Measurements from ENCODE around the gene BCL2.

Gene BCL2

GRCh38 chr18:63177919-63178821 is 141.4 kb downstream of the BCL2 start:
- no peak for DNase-seq

- DNase-seq, result no peak
Measured at GRCh38 chr18:63177259-63177658, 142.3 kb downstream of the BCL2 start.

DNA sequence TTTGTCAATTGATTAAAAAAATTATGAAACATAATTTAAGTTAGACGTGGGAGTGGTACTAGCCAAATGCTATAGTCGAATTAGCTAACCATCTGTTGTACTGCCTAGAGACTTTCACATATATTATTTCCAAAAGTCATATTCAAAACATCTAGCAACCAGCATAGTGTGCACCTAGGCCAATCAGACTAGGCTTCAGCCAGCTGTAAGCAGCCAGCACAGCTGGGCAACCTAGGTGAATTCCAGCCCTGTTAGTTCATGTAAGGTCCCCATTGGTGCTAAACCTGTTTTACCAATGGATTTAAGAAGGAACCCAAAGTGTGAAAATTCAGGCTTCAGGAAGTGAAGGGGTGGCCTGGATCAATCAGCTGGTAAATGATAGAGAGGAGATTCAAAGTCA is 144.3 kb downstream of the BCL2 start:
- DNase-seq, result no peak

- DNase-seq, result no peak
Measured at GRCh38 chr18:63173983-63174382, 145.6 kb downstream of the BCL2 start.

- DNase-seq, result no peak
Measured at GRCh38 chr18:63169853-63170252, 149.7 kb downstream of the BCL2 start.

GRCh38 chr18:63168287-63168686 is 151.3 kb downstream of the BCL2 start:
- DNase-seq, result no peak

DNA sequence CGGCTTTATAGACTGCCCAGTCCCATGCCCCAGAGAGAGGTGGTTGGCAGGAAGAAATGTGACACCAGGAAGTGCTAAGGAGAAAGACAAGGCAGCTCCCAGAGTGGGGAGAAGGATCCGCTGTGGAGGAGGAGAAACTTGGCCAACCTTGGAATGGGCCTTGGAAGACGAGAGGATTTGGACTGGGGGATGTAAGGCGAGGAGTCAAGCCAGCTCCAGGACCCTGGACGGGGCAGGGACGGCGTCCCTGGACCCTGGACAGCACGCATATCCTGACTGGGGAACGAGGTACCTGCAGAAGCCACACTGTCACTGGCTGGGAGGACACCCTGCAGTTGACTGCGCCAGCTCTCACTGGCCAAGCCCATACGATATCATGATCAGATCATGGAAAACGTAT is 153.4 kb downstream of the BCL2 start:
- no peak for DNase-seq

GRCh38 chr18:63164396-63164795 is 155.2 kb downstream of the BCL2 start:
- DNase-seq, result no peak

DNA sequence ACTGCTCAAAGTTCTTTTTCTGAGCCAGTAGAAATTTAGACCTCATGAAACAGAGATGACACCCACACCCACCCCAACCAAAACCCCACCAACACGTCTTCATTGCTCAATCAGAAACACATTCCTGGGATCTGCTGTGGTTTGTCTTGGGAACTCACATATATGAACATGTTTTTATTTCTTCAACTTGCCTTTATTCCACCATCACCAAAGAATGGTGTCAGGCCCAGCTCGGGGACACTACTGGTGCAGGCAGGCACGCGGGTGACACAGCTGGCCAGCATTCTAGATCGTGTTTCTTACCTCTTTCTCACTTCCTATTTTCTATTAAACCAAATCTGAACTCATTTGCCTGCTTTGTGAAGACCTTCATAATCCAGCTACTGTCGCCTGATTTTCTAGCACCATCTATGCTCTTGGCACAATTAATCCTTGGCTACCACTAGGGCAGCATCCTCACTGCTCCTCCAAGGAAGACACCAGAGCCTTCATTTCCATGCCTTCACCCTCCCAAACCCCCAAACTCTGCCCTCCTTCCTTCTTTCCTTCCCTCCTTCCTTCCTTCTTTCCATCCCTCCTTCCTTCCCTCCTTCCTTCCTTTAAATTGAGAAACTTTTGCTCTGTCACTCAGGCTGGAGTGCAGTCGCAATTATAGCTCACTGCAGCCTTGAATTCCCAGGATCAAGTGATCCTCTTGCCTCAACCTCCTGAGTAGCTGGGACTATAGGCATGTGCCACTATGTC is 157.1 kb downstream of the BCL2 start:
- DNase-seq, result no peak

- no peak for DNase-seq
Measured at GRCh38 chr18:63161761-63162195, 157.8 kb downstream of the BCL2 start.

DNA sequence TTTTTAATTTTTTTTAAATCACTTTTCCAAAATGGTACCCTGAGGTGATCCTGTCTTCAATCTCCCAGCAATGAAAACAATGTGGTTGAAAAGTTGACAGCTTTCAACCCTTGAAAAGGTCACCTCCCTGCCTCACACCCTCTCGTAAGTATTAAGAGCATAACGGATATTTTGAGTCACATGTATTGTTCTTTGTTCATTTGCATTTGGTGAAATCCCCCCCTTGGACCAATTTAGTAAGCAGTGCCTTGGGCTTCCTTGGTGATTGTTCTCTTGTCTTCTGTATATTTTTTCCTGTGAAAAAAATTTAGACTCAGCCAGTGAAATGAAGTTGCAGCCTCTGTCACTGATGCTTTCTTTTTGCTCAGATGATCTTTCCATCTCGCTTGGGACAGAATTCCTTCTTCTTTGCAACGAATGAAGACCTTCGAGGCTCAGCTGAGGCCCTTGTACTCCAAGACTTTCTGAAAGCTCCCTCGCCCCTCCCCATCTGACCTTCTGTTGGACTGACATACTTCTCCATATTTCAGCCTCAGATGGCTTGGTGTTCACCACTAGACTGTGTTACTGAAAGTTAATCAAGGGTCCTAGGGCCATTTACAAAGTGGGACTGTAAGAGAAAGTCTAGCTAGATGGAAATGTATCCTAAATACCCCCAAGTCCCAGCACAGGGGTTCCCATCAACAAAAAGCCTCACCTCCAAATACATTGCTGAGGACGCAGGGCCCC is 158.4 kb downstream of the BCL2 start:
- no peak for DNase-seq

DNA sequence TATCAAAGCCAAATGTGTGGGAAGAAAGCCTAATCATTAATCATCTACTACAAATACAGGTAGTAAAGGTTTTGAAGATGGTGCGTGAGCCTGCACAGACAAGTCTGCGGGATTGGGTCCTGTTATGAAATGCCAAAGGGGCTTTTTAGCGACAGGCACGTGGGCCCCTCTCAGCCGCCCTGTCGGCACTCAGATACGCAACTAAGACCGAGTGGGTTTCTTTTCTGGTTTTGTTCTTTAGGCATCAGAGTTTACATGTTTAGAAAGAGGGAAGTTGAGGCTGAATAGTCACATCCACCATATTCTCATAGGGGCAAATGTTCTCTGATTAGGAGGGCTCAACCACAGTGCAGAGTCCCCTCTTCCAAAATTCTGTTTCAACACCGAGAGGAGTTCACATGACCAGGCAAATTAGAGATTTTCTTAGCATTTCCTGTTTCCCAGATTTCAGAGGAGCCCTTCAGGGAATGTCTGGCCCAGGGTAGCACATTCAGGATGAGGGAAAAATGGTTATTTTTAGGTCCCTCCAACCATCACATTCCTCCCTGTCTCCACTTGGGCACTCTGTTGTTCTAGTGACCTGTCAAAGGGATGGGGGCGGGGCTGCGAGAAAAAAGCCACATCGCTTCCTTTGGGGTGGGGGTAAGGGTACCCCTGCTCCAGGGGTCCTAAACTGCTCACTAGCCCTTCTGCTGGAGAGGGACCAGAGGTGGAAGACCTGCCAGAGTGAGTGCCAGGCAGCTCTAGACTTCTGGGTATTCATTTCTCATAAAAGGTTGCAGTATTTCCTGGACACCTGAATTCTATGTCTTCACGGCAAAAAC is 159.2 kb downstream of the BCL2 start:
- DNase-seq, result no peak

GRCh38 chr18:63159590-63159989 is 160.0 kb downstream of the BCL2 start:
- DNase-seq, result no peak

DNA sequence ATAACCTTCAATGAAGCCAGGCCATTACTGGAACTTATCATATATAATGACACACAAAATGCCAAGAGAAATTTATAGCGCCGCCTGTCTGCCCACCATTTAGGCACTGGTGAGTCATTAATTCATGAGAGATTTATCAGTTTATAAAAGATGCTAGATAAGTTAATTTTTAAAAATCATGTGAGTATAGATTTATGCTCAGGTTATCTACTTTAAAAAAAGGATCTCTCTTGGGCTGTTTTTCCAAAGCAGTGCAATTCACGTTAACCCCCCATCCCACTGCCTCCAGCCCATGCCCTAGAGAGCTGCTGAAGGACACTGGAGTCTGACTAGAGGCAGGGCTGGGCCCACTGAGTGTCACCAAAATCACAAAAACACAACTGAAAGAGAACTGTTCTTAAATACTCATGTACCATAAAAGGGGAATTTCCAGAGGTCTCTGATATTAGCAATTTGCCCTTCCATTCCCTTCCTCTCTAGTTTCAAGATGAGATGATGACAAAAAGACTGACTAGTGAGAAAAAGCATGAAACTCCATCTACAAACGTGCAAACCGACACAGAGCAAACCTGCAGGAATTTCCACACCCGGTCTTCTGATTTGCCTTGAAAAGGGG is 160.8 kb downstream of the BCL2 start:
- no peak for DNase-seq

- DNase-seq, result no peak
Measured at GRCh38 chr18:63158012-63158631, 161.4 kb downstream of the BCL2 start.

GRCh38 chr18:63157293-63158011 is 162.1 kb downstream of the BCL2 start:
- no peak for DNase-seq

DNA sequence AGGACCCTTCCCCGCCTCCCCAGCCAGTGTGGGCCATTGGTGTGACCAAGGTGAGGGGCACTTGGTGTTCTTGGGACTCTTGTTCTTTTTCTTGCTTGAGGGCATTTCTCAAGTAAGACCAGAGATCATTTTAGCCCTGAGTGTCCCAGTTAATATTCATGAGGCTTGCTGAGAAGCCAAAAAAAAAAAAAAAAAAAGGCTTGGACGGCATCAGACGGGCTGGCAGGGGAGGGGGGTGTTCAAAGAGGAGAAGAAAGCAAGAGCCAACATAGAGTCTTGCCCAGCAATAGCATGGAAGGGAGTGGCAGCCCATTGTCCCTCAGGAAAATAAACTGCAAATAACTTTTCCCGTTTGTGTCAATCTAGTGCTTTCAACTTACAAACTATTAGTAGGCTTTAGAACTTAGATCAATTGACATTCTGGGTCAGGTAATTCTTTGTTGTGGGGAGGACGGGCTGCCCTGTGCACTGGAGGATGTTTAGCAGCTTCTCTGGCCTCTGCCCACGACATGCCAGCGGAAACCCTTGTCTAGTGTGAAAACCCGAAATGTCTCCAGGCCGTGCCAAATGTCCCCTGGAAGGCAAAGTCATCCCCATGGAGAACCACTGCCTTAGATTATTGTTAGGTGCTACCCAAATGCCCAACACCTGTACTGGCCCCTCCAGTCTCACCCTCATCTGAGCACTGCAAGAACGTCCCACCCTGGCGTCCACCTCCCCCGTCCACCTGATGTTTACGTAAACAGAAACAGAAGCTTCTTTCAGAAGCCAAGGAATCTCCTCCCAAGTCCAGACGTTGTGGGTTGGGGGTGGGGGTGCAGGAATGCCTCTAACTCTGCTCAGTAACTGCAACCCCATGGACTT is 163.4 kb downstream of the BCL2 start:
- DNase-seq, result no peak

GRCh38 chr18:63155169-63155852 is 164.3 kb downstream of the BCL2 start:
- DNase-seq, result no peak

Data from NCI-H446 treated with DMSO at 0.1 percent for 48 hours (cell line).